Endothelial cell of umbilical vein (primary cell): ENCODE data around the gene AKAP1. TPM values are rescaled to one million over a fixed set of nuclear protein-coding genes. Genes with fewer than 3 reads are reported as not detected.

ENCODE experiments used
- BruUV-seq: library from RNA; stranded (reverse); fragments of 400-500 nt; replicated peaks from 2 replicates; lab custom pipeline; 2021; lab: Mats Ljungman, UMichigan
- CTCF ChIA-PET: fragments of 300-600, 350-600 bp; sonication (Branson Sonifier 250); formaldehyde crosslinking; loops from one replicate; lab custom pipeline; 2021; ENCODE audit warnings: antibody characterized with exemption, inconsistent platforms; lab: Charles Lee
- POLR2A ChIA-PET: fragments of 300-600, 350-600 bp; sonication (Branson Sonifier 250); formaldehyde crosslinking; loops from one replicate; lab custom pipeline; 2021; ENCODE audit warnings: antibody characterized with exemption, inconsistent platforms; lab: Charles Lee
- DNase-seq: peaks from one replicate; pipeline ENCODE4 v3.0.0-alpha.2; 2011; ENCODE audit warnings: low read depth, low spot score
- FAIRE-seq: peaks from 2 replicates; lab custom pipeline; 2011; peaks lifted over from hg19 to GRCh38; lab: Jason Lieb, UNC
- H2AFZ ChIP-seq: 2 replicates; pipeline ENCODE4 v1.6.0; 2012; ENCODE audit warnings: low read depth, low read length, control low read depth, inconsistent platforms
- H3K27ac ChIP-seq: 2 replicates; pipeline ENCODE4 v1.5.1; 2011; ENCODE audit warnings: low read depth, mild to moderate bottlenecking, control low read depth, low read length, moderate library complexity; ENCODE audit not compliant: insufficient read depth
- H3K27me3 ChIP-seq, 2 experiments: 2 replicates each; pipeline versions ENCODE4 v1.6.0 to v1.6.1; 2011; ENCODE audit warnings: low read length in 2 of 2, mixed read lengths in 1 of 2; ENCODE audit not compliant: control insufficient read depth in 2 of 2, insufficient read depth in 2 of 2
- H3K36me3 ChIP-seq, 2 experiments: 2 replicates in 1 of 2; 3 replicates in 1 of 2; pipeline ENCODE4 v1.5.1; 2011; ENCODE audit warnings: low read length in 2 of 2, mild to moderate bottlenecking in 1 of 2, moderate library complexity in 1 of 2; ENCODE audit not compliant: control insufficient read depth in 2 of 2, insufficient read depth in 2 of 2; ENCODE audit errors: extremely low read depth in 1 of 2
- H3K4me1 ChIP-seq: 3 replicates; pipeline ENCODE4 v1.5.1; 2011; ENCODE audit warnings: mild to moderate bottlenecking, low read length; ENCODE audit not compliant: control insufficient read depth, insufficient read depth; ENCODE audit errors: extremely low read depth
- H3K4me2 ChIP-seq: 2 replicates; pipeline ENCODE4 v1.6.1; 2011; ENCODE audit warnings: low read length, control low read depth, mixed read lengths; ENCODE audit not compliant: insufficient read depth
- H3K4me3 ChIP-seq, 3 experiments: fragments of 200-600 bp in 1 of 3; sonication (generic), shearing (Covaris generic) in 1 of 3; replicated peaks in 1 of 3; 2 replicates each; pipeline ENCODE4 v1.5.1; 2011 to 2016; ENCODE audit warnings: control low read depth in 3 of 3, low read length in 3 of 3, mild to moderate bottlenecking in 2 of 3, inconsistent platforms in 1 of 3, low read depth in 1 of 3, moderate library complexity in 1 of 3; ENCODE audit not compliant: insufficient read depth in 1 of 3
- H3K79me2 ChIP-seq: 2 replicates; pipeline ENCODE4 v1.6.0; 2012; ENCODE audit warnings: low read length, inconsistent platforms; ENCODE audit not compliant: control insufficient read depth, insufficient read depth
- H3K9ac ChIP-seq: replicated peaks from 2 replicates; pipeline ENCODE3; 2011; ENCODE audit warnings: low read length, control low read depth; ENCODE audit not compliant: insufficient read depth; ENCODE audit errors: extremely low read depth
- H3K9me1 ChIP-seq: replicated peaks from 3 replicates; pipeline ENCODE4 v1.6.0; 2011; ENCODE audit warnings: mild to moderate bottlenecking, low read length; ENCODE audit not compliant: control insufficient read depth, insufficient read depth; ENCODE audit errors: extremely low read depth
- H3K9me3 ChIP-seq: replicated peaks from 2 replicates; pipeline ENCODE4 v1.5.1; 2012; ENCODE audit warnings: low read length, inconsistent platforms; ENCODE audit not compliant: control insufficient read depth, insufficient read depth
- H4K20me1 ChIP-seq: replicated peaks from 2 replicates; pipeline ENCODE3; 2011; ENCODE audit warnings: mild to moderate bottlenecking, low read length; ENCODE audit not compliant: control insufficient read depth, insufficient read depth; ENCODE audit errors: extremely low read depth
- CTCF ChIP-seq, 2 donors: IDR thresholded peaks; 1 replicate in 1 of 2; 2 replicates in 1 of 2; pipeline ENCODE4 v1.5.1; 2011; ENCODE audit warnings: low read length in 2 of 2, mild to moderate bottlenecking in 2 of 2, moderate library complexity in 2 of 2, control low read depth in 1 of 2, inconsistent platforms in 1 of 2, low read depth in 1 of 2; ENCODE audit not compliant: insufficient read depth in 1 of 2; ENCODE audit errors: extremely low read depth in 1 of 2
- EZH2 ChIP-seq: IDR thresholded peaks from 2 replicates; pipeline ENCODE4 v1.6.1; 2012; ENCODE audit warnings: borderline replicate concordance, low read depth, mild to moderate bottlenecking, moderate library complexity, low read length, inconsistent platforms; ENCODE audit not compliant: severe bottlenecking
- FOS ChIP-seq: IDR thresholded peaks from 2 replicates; pipeline ENCODE4 v1.6.1; 2011; ENCODE audit warnings: mild to moderate bottlenecking, low read length, moderate library complexity, borderline replicate concordance; ENCODE audit not compliant: insufficient read depth
- GATA2 ChIP-seq: IDR thresholded peaks from 2 replicates; pipeline ENCODE4 v1.7.0; 2011; ENCODE audit warnings: low read depth, mild to moderate bottlenecking, moderate library complexity, mixed read lengths, low read length; ENCODE audit not compliant: insufficient read length, insufficient read depth
- JUN ChIP-seq: IDR thresholded peaks from 2 replicates; pipeline ENCODE4 v1.6.1; 2011; ENCODE audit warnings: borderline replicate concordance, low read depth; ENCODE audit not compliant: insufficient read length, insufficient read depth
- MAX ChIP-seq: IDR thresholded peaks from 2 replicates; pipeline ENCODE4 v1.6.1; 2011; ENCODE audit not compliant: insufficient read depth, insufficient read length
- MYC ChIP-seq: IDR thresholded peaks from one replicate; pipeline ENCODE4 v1.6.1; 2011; ENCODE audit warnings: mild to moderate bottlenecking, low read depth, low read length
- POLR2A ChIP-seq: IDR thresholded peaks from 2 replicates; pipeline ENCODE4 v1.6.1; 2012; ENCODE audit warnings: low read depth, mild to moderate bottlenecking, control low read depth, low read length
- POLR2AphosphoS5 ChIP-seq: IDR thresholded peaks from 2 replicates; pipeline ENCODE4 v1.6.1; 2012; ENCODE audit warnings: low read depth, mild to moderate bottlenecking, control low read depth, low read length, moderate library complexity; ENCODE audit not compliant: insufficient read depth
- dilution Hi-C: fragments of 300-500 bp; cut with MboI; formaldehyde crosslinking; loops from one replicate; pipeline ENCODE4 v1.15.0; 2019; ENCODE audit warnings: low sequenced_read_pairs; ENCODE audit not compliant: extremely low pct_ligation_motif_present
- intact Hi-C: fragments of 100-400 bp; cut with micrococcal nuclease; formaldehyde crosslinking; loops from one replicate; pipeline ENCODE4 v1.10.0; 2022
- polyA plus RNA-seq, 4 experiments: library from polyadenylated mRNA; depleted of rRNA in 3 of 4; stranded (reverse) in 3 of 4; unstranded in 1 of 4; fragments of >200 nt; gene quantifications; 2 replicates each; pipeline versions ENCODE4 v1.2.1 to v1.2.3, GENCODE V29; 2011 to 2012; ENCODE audit warnings: missing spikeins in 1 of 4
- total RNA-seq: library from RNA; stranded (reverse); gene quantifications from 2 replicates; pipeline ENCODE4 v1.2.3, GENCODE V29; 2021

Gene AKAP1
- total and polyA plus RNA-seq, 2 donors (not counting 3 experiments of a cell fraction or from before 2014, with no cell fraction given) = 20.9 to 27.7 TPM

DNA sequence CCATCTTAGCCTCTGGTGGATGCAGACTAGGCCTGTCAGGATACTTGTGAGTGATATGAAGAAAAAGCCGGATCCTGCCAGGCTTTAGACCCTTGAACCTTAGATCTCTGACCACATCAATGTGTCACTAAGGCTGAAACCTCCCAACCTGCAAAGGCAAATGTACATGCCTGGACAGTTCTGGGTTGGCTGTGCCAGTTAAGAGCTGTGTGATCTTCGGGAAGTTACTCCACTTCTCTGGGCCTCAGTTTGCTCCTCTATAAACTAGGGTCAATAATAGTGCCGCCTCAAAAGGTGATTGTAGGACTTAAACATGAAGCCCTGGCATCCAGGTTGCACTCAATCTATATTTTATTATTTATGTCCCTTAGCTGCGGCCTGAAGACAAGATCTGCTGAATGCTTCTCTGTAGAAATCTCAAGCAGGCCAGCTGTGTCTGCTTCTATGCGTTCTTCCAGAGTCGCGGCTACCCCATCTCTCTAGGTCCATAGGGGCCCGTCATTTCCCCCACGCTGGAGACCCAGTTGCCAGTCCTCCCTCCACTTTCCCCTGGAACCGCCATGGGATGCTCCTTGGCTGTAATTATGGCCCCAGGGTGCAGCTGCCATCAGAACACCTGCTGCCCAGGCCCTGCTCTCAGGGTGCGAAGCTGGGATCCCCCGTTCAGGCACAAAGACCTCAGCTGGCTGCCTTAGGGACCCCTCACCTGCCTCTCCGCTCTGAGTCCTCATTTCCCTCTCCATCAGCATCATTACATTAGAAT, 50.2 kb downstream of the AKAP1 start:
- intact Hi-C loops = no loop called here
- no peak overlapping the region for H3K4me2 ChIP-seq
- ChIA-PET CTCF (interaction anchor here (1.2 to 2.1 kb wide), 6 partner anchors 8 to 698 kb away, joined by 3 to 9 read pairs (median 5); no protein-coding TSS in a partner anchor), POLR2A (no interaction called here)
- no peaks in the 10 kb centered on the region for H3K27me3 ChIP-seq
- H2AFZ ChIP-seq = no peak overlapping the region
- H4K20me1 ChIP-seq = no peaks in the 10 kb centered on the region
- no peak overlapping the region for H3K27ac ChIP-seq
- H3K9me1 ChIP-seq = no peaks in the 10 kb centered on the region
- BruUV-seq = no TSS peak
- dilution Hi-C loops = no loop called here
- no peaks in the 10 kb centered on the region for H3K9me3 ChIP-seq
- H3K9ac ChIP-seq = no peak overlapping the region
- no peak overlapping the region for H3K4me3 ChIP-seq
- DNase-seq (no peak), FAIRE-seq (no peak)
- H3K4me1 ChIP-seq = no peaks in the 10 kb centered on the region
- H3K36me3 ChIP-seq = no peaks in the 10 kb centered on the region
- no peaks in the 10 kb centered on the region for H3K79me2 ChIP-seq
- TF ChIP-seq FOS (no peak), POLR2AphosphoS5 (no peak), POLR2A (no peak), EZH2 (no peak), GATA2 (no peak), MAX (no peak), MYC (no peak), CTCF (IDR thresholded peaks at IDR 0.05; ENCODE audit: extremely low read depth in 1 of 2, insufficient read depth in 1 of 2, low read depth in 1 of 2, low read length in 2 of 2) (no peak), JUN (no peak)
